Caco-2 (cell line): ENCODE results near the gene RAB15. TPM values are rescaled to one million over a fixed set of nuclear protein-coding genes. Genes with fewer than 3 reads are reported as not detected.

Experiments
- BruUV-seq: library from RNA; stranded (reverse); fragments of 400-500 nt; replicated peaks from 2 replicates; lab custom pipeline; 2021; lab: Mats Ljungman, UMichigan
- CTCF ChIA-PET: fragments of 300-600 bp; sonication (Branson Sonifier 250); formaldehyde crosslinking; loops from one replicate; lab custom pipeline; 2022; ENCODE audit warnings: antibody characterized with exemption; lab: Charles Lee
- POLR2A ChIA-PET: fragments of 300-600 bp; sonication (Branson Sonifier 250); formaldehyde crosslinking; loops from one replicate; lab custom pipeline; 2022; ENCODE audit warnings: antibody characterized with exemption; lab: Charles Lee
- DNase-seq, 2 experiments: peaks; one replicate each; pipeline versions ENCODE4 v3.0.0 to v3.0.0-alpha.2; 2020 to 2022
- H3K27me3 ChIP-seq: replicated peaks from 2 replicates; pipeline ENCODE4 v1.6.0; 2011; ENCODE audit warnings: low read length; ENCODE audit not compliant: control insufficient read depth, insufficient read depth
- H3K36me3 ChIP-seq: 2 replicates; pipeline ENCODE4 v1.5.1; 2011; ENCODE audit warnings: low read length; ENCODE audit not compliant: control insufficient read depth, insufficient read depth
- H3K4me1 ChIP-seq: fragments of 250-450 bp; sonication (Bioruptor Pico); 2 replicates; pipeline ENCODE4 v1.5.1; 2020; ENCODE audit warnings: mild to moderate bottlenecking
- H3K4me3 ChIP-seq: 2 replicates; pipeline ENCODE4 v1.5.1; 2011; ENCODE audit warnings: low read depth, mild to moderate bottlenecking, control low read depth, low read length
- H3K9me3 ChIP-seq: fragments of 250-450 bp; sonication (Bioruptor Pico); 2 replicates; pipeline ENCODE4 v1.5.1; 2020; ENCODE audit warnings: mild to moderate bottlenecking, moderate library complexity
- H3K27ac Mint-ChIP-seq: one replicate; pipeline ENCODE4 v1.8.0; 2022; ENCODE audit warnings: mixed read lengths; ENCODE audit not compliant: unreplicated experiment
- H3K27me3 Mint-ChIP-seq: one replicate; pipeline ENCODE4 v1.8.0; 2022; ENCODE audit warnings: mixed read lengths; ENCODE audit not compliant: insufficient read depth, unreplicated experiment
- H3K36me3 Mint-ChIP-seq: one replicate; pipeline ENCODE4 v1.8.0; 2022; ENCODE audit warnings: mild to moderate bottlenecking, mixed read lengths; ENCODE audit not compliant: insufficient read depth, unreplicated experiment
- H3K4me1 Mint-ChIP-seq: one replicate; pipeline ENCODE4 v1.8.0; 2022; ENCODE audit warnings: low read depth, mixed read lengths; ENCODE audit not compliant: unreplicated experiment
- H3K4me3 Mint-ChIP-seq: one replicate; pipeline ENCODE4 v1.8.0; 2022; ENCODE audit warnings: mild to moderate bottlenecking, moderate library complexity, mixed read lengths; ENCODE audit not compliant: unreplicated experiment
- H3K9me3 Mint-ChIP-seq: one replicate; pipeline ENCODE4 v1.8.0; 2022; ENCODE audit warnings: mixed read lengths; ENCODE audit not compliant: unreplicated experiment
- intact Hi-C: fragments of 100-400 bp; cut with micrococcal nuclease; formaldehyde crosslinking; loops from one replicate; pipeline ENCODE4 v1.10.0; 2022; ENCODE audit not compliant: unreplicated experiment
- total RNA-seq: library from RNA; stranded (reverse); gene quantifications from 2 replicates; pipeline ENCODE4 v1.2.3, GENCODE V29; 2022
- TF ChIP-seq, protein P1 (sequence below), 2 experiments: fragments of 200-600 bp in 1 of 2; IDR thresholded peaks; 1 replicate in 1 of 2; 2 replicates in 1 of 2; pipeline versions ENCODE4 v1.5.1 to v1.8.0; 2011 to 2022; ENCODE audit warnings: antibody characterized with exemption in 1 of 2, control low read depth in 1 of 2, inconsistent platforms in 1 of 2, low read depth in 1 of 2, low read length in 1 of 2, mild to moderate bottlenecking in 1 of 2, moderate library complexity in 1 of 2; ENCODE audit not compliant: insufficient read depth in 1 of 2, severe bottlenecking in 1 of 2, unreplicated experiment in 1 of 2

Gene RAB15
- total RNA-seq, 1 experiment from 2014 or later: 92.5 TPM

DNA sequence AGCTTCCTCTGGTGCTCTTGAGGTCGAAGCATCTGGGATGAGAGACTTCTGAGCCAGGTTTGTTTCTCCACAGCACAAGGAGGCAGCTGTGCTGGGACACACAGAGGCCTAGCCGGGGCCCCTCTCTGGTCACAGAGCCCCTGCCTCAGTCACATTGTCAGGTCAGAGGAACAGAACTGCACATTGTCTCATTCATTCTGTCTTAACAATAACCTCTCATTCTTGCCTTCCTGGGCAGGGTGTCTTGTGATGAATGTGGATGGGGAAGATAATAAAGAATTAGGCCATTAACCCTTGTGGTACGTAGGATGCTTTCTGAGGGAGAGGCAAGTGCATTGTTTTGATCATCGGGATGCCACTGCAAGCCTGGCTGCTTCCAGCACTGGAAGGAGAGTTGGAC, 44.3 kb upstream of the RAB15 start:
- Mint-ChIP-seq H3K9me3 (no peaks in the 10 kb centered on the region), H3K27me3 (no peaks in the 10 kb centered on the region), H3K4me1 (peaks cover 7% of the 10 kb centered on the region), H3K27ac (no peak overlapping the region), H3K36me3 (no peaks in the 10 kb centered on the region), H3K4me3 (no peak overlapping the region)
- TF ChIP-seq, protein P1, sequence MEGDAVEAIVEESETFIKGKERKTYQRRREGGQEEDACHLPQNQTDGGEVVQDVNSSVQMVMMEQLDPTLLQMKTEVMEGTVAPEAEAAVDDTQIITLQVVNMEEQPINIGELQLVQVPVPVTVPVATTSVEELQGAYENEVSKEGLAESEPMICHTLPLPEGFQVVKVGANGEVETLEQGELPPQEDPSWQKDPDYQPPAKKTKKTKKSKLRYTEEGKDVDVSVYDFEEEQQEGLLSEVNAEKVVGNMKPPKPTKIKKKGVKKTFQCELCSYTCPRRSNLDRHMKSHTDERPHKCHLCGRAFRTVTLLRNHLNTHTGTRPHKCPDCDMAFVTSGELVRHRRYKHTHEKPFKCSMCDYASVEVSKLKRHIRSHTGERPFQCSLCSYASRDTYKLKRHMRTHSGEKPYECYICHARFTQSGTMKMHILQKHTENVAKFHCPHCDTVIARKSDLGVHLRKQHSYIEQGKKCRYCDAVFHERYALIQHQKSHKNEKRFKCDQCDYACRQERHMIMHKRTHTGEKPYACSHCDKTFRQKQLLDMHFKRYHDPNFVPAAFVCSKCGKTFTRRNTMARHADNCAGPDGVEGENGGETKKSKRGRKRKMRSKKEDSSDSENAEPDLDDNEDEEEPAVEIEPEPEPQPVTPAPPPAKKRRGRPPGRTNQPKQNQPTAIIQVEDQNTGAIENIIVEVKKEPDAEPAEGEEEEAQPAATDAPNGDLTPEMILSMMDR (IDR thresholded peaks at IDR 0.05; ENCODE audit: insufficient read depth in 1 of 2, low read depth in 1 of 2, low read length in 1 of 2, severe bottlenecking in 1 of 2, unreplicated experiment in 1 of 2): no peak
- Histone ChIP-seq H3K4me3 (no peak overlapping the region), H3K9me3 (no peaks in the 10 kb centered on the region), H3K4me1 (no peaks in the 10 kb centered on the region), H3K27me3 (no peaks in the 10 kb centered on the region), H3K36me3 (no peaks in the 10 kb centered on the region; the same call in none of the 2 replicates)
- ChIA-PET CTCF (interaction anchor here (1.0 kb wide), 1 partner anchor 29 kb away, joined by 3 read pairs; the partner anchor contains the start of gene FNTB), POLR2A (no interaction called here)
- DNase-seq: no peak
- intact Hi-C loops: no loop called here
- no TSS peak for BruUV-seq

DNA sequence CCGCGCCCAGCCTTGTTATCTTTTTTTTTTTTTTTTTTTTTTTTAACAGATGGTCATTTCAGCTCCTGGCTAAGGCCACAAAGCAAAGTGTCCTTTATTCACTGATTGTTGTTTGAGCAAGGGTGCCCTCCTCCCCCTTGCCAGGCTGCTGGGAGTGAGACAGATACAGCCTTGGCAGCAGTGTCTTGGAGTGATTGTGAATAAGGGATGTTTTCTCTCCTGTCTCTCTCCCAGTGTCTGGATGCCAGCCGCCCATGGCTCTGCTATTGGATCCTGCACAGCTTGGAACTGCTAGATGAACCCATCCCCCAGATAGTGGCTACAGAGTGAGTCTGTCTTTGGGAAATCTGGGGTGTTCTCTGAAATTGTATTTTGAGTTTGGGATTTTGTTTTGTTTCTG, 43.3 kb upstream of the RAB15 start:
- Histone ChIP-seq H3K27me3 (no peaks in the 10 kb centered on the region), H3K4me1 (no peaks in the 10 kb centered on the region), H3K9me3 (no peaks in the 10 kb centered on the region), H3K36me3 (no peaks in the 10 kb centered on the region; the same call in none of the 2 replicates), H3K4me3 (no peak overlapping the region)
- Mint-ChIP-seq H3K36me3 (no peaks in the 10 kb centered on the region), H3K27me3 (no peaks in the 10 kb centered on the region), H3K4me1 (peaks cover 7% of the 10 kb centered on the region), H3K9me3 (no peaks in the 10 kb centered on the region), H3K27ac (no peak overlapping the region), H3K4me3 (no peak overlapping the region)
- intact Hi-C loops: no loop called here
- ChIA-PET POLR2A (interaction anchor here (0.6 kb wide), 1 partner anchor 135 kb away, joined by 3 read pairs; no protein-coding TSS in a partner anchor), CTCF (interaction anchor here (0.6 kb wide), 1 partner anchor 26 kb away, joined by 4 read pairs; no protein-coding TSS in a partner anchor)
- TF ChIP-seq, protein P1 (IDR thresholded peaks at IDR 0.05; ENCODE audit: insufficient read depth in 1 of 2, low read depth in 1 of 2, low read length in 1 of 2, severe bottlenecking in 1 of 2, unreplicated experiment in 1 of 2): no peak
- BruUV-seq: no TSS peak
- no peak for DNase-seq

- Mint-ChIP-seq H3K9me3 (no peaks in the 10 kb centered on the region), H3K27ac (no peak overlapping the region), H3K4me1 (no peaks in the 10 kb centered on the region), H3K4me3 (no peak overlapping the region), H3K27me3 (no peaks in the 10 kb centered on the region), H3K36me3 (no peaks in the 10 kb centered on the region)
- no TSS peak for BruUV-seq
- DNase-seq: no peak
- CTCF ChIA-PET: no interaction called here
- H3K4me3 ChIP-seq: no peak overlapping the region
- no peaks in the 10 kb centered on the region for H3K9me3 ChIP-seq
- intact Hi-C loops: no loop called here
- no peaks in the 10 kb centered on the region for H3K27me3 ChIP-seq
- no peaks in the 10 kb centered on the region; the same call in none of the 2 replicates for H3K36me3 ChIP-seq
- POLR2A ChIA-PET: no interaction called here
- no peaks in the 10 kb centered on the region for H3K4me1 ChIP-seq
- TF ChIP-seq, protein P1 (IDR thresholded peaks at IDR 0.05; ENCODE audit: insufficient read depth in 1 of 2, low read depth in 1 of 2, low read length in 1 of 2, severe bottlenecking in 1 of 2, unreplicated experiment in 1 of 2): no peak
Observed at GRCh38 chr14:65012353-65012752, 40.2 kb upstream of the RAB15 start.
